Frontal cortex (tissue), 4 donors: Measurements from ENCODE around the gene KCMF1. TPM values are rescaled to one million over a fixed set of nuclear protein-coding genes. Genes with fewer than 3 reads are reported as not detected.

Source experiments
- DNase-seq, 2 donors: peaks; one replicate each; pipeline ENCODE4 v3.0.0; 2012; ENCODE audit warnings: low spot score in 2 of 2
- FAIRE-seq: peaks from 2 replicates; lab custom pipeline; 2012; peaks lifted over from hg19 to GRCh38; lab: Jason Lieb, UNC
- total RNA-seq: library from RNA; depleted of rRNA; stranded (reverse); fragments of >200 nt; gene quantifications from one replicate; pipeline ENCODE4 v1.2.3, GENCODE V29; 2014
- donor health status: control.
- donor health status: control.
- donor health status: control.

KCMF1 gene
- total RNA-seq, 1 donor from 2014 or later: 46.9 TPM

DNA sequence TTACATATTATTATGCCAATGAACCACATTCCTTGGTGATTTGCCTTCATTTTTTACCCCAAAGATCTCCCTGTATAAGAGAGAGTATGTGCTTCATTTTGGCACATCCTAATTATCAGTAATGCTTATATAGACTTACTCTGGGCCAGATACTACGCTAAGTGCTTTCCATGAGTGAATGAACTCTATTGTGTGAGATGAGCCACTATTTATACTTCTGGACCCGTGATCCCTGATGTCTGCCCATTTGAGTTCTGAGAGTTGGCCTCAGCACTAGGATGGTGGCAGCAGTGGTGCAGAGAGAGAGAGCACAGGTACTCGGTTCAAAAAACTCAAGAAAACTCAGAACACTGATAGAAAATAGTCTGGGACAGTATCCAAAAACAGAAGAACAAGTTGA is 17.4 kb upstream of the KCMF1 start:
- FAIRE-seq (no peak), DNase-seq (no peak)

- DNase-seq (no peak), FAIRE-seq (no peak)
Observed at GRCh38 chr2:84954329-84954728, 16.6 kb upstream of the KCMF1 start.

DNA sequence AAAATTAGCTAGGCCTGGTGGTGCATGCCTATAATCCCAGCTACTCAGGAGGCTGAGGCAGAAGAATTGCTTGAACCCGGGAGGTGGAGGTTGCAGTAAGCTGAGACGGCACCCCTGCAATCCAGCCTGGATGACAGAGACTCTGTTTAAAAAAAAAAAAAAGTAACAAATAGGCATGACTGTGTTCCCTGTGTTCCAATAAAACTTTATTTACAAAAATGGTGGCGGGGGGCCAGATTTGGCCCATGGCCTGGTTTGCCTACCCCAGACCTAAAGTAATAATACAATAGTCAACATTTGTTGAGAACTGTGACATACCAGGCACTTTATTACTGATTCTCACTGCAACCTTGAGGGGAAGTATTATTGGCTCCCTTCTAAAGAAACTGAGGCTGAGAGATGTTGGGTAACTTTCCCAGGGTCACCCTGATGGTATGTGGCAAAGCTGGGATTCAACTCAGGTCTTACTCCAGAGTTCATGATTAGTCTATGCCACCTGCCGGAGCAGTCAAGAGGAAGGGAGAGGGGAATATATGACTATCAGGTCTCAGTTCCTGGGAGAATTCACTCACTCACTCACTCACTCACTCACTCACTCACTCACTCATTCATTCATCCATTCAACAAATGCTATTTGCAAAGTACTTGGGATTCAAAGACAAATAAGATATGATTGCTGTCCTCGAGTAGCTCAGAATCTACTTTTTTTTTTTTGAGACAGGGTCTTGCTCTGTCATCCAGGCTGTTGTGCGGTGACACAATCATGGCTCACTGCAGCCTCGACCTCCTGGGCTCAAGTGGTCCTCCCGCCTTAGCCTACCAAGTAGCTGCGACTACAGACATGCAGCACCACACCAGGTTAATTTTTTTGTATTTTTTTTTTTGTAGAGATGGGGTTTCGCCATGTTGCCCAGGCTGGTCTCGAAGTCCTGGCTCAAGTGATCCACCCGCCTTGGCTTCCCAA is 14.3 kb upstream of the KCMF1 start:
- FAIRE-seq (no peak), DNase-seq (no peak)

DNA sequence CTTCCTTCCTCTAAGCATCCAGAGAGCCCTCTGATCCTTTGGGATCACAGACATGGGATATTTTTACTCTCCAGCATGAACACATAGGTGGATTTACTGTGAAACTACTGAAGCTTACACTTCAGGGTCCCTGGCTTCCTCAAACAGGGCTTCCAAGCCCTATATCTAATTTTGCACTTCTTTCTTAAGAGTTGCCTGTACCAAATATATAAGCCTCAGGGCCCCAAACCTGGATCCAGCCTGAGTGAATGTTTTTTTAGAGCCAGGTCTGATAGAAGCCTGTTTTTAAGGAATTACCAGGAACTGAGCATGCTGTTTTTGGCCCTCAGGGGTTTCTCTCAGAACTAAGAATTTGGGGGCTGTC is 13.2 kb upstream of the KCMF1 start:
- FAIRE-seq (no peak), DNase-seq (no peak)

- FAIRE-seq (no peak), DNase-seq (no peak)
Observed at GRCh38 chr2:84958135-84959059, 12.6 kb upstream of the KCMF1 start.

- FAIRE-seq (no peak), DNase-seq (no peak)
Observed at GRCh38 chr2:84959095-84959565, 11.8 kb upstream of the KCMF1 start.

DNA sequence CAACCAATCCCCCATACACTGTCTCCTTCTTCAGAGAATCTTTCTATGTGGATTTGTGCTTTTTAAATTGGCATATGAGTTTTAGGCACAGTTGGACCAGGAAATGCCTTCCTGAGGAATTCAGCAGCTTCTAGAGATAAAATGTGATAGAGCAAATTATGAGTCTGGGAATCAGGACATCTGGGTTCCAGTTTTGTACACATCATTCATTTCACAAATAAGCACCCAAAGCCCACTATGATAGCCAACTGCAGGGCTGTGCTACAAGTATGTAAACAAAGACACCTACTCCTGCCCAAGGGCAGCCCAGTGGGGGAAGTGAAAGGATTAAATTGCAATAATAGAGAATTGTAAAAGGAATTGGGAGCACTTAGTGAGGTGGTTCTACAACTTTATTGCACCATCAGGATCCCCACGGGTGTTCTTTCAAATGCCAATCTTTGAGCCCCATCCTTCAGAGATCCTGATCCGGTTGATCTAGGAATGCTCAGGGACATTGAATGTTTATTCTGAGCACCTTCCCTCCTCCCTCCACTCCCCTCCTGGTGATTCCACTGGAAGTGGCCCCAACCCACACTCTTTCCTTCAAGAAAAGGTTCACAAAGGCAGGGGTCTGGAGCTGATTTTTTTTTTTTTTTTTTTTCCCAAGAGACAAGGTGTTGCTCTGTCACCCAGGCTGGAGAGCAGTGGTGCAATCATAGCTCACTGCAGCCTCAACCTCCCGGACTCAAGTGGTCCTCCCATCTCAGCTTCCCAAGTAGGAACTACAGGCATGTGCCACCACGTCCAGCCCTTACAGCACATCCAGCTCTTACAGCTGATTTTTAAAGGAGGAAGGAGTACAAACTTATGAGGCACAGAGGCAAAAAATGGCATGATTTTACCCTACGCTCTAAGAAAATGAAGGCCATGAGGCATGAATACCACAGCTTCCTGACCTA is 11.1 kb upstream of the KCMF1 start:
- FAIRE-seq: no peak
- DNase-seq: no peak

- no peak for FAIRE-seq
- no peak for DNase-seq
Observed at GRCh38 chr2:84962917-84963316, 8.0 kb upstream of the KCMF1 start.

- FAIRE-seq (no peak), DNase-seq (no peak)
Observed at GRCh38 chr2:84963323-84963691, 7.7 kb upstream of the KCMF1 start.

DNA sequence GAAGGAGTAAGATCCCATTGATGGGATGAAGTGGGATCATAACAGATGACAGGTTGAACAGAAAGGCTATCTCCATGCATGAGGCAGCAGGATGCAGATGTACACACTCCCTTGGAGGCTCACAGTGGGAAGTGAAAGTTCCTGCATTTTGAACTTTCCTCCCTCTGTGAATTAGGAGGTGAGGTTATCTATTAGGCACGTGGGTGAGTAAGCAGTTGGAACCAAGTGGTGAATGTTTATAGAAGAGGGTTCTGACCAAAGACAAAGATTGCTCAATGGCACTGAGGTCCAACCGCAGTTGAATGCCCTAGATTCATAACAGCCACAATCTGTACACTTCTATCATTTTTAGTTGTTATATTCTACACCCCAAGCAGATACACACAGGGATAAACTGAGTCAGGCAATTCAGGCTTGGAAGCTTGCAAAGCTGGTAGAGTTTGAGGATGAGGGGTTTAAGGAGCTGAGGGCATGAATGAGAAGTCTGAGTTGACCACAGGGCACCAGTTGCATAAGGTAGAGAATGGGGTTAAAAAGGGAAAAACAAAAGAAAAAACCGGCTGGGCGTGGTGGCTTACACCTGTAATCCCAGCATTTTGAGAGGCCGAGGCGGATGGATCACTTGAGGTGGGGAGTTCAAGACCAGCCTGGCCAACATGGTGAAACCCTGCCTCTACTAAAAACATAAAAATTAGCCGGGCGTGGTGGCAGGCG is 7.1 kb upstream of the KCMF1 start:
- FAIRE-seq (no peak), DNase-seq (no peak)

DNA sequence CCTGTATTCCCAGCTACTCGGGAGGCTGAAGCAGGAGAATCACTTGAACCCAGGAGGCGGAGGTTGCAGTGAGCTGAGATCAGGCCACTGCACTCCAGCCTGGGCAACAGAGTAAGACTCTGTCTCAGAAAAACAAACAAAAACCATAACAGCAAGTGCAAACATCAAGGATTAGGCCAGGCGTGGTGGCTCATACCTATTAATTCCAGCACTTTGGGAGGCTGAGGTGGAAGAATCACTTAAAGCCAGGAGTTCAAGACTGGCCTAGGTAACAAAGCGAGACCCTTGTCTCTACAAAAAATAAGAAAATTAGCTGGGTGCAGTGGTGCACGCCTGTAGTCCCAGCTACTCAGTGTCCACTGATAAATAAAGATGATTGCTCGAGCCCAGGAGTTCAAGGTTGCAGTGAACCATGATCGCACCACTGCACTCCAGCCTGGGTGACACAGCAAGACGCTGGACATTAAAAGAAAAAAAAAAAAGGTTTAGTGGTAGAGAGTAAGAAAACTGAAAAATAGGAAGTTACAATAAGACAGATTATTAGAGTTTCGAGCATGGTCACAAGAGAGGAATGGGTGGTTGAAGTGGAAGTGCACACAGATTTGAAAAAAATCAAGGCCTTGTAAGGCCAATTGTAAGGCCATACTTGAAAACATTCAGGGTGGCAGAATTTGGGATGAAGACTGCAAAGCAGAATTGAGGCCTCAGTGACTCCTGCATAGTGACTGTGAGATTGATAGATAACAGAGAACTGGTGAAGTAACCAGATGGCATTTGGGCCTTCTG is 6.4 kb upstream of the KCMF1 start:
- no peak for FAIRE-seq
- DNase-seq: no peak

DNA sequence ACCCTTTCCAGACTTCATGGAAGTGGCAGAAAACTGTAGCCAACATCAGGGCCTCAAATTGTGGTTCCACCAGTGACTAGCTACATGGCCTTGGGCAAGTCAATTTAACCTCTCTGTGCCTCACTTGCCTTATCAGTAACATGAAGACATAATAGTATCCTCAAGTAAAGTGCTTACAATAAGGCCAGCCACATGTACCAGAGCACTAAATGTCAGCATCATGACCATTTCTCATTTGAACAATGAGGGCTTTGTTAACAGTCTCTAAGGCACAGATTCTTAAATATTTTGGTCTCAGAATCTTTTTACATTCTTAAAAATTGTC is 5.8 kb upstream of the KCMF1 start:
- DNase-seq (no peak), FAIRE-seq (no peak)

GRCh38 chr2:84965827-84966226 is 5.1 kb upstream of the KCMF1 start:
- DNase-seq: no peak
- no peak for FAIRE-seq

DNA sequence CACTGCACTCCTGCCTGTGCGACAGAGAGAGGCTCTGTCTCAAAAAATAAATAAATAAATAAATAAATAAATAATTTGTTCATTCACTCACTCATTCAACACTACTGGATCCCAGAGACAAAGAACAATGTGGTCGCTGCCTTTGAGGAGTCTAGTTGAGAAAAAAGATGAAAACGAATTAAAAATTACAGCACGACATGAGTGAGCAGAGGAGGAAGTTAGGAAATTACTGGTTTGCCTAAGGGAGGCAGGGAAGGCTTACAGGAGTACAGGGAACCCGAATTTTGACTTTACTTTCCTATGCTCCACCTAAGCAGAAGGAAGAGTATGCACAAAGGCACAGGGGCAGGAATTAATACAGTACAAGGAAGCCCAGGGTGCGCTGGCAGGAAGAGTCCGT is 4.2 kb upstream of the KCMF1 start:
- FAIRE-seq: no peak

DNA sequence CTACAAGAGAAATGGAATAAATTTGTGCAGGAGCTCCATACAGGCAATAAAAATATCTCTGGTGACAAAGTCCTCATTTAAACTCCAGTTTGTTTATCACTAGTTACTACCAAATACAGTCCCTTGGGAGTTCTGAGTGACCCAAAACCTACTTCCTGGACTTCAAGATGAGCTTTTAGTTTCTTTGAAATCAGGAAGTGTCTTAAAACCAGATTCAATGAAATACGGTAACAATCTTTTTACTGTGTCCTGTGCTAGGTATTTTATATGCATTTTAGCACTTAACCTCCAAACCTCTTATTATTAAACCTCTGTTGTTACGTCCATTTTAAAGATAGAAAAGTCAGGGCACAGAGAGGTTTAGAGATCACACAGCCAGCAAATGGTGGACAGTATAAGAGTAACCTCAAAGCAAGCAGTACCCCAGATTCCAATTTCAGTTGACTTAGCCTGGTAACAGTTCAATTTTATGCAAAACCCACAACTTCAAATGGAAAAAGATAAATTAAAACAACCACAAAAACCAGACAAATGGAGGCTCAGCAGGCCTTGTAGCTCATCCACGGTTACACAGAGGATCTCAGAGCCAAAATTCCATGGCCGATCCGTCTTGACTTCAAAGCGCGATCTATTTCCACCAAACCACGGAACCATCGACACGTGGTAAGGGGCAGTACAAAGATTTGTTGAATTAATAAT is 1.3 kb upstream of the KCMF1 start:
- DNase-seq (no peak), FAIRE-seq (no peak)

More for the DNA sequence above, 4.2 kb upstream of the KCMF1 start:
- DNase-seq: no peak

- FAIRE-seq (no peak), DNase-seq (peak in 1 of 2 donors; percentile 68)
Observed at GRCh38 chr2:84970210-84970867, 622 bp upstream of the KCMF1 start.

DNA sequence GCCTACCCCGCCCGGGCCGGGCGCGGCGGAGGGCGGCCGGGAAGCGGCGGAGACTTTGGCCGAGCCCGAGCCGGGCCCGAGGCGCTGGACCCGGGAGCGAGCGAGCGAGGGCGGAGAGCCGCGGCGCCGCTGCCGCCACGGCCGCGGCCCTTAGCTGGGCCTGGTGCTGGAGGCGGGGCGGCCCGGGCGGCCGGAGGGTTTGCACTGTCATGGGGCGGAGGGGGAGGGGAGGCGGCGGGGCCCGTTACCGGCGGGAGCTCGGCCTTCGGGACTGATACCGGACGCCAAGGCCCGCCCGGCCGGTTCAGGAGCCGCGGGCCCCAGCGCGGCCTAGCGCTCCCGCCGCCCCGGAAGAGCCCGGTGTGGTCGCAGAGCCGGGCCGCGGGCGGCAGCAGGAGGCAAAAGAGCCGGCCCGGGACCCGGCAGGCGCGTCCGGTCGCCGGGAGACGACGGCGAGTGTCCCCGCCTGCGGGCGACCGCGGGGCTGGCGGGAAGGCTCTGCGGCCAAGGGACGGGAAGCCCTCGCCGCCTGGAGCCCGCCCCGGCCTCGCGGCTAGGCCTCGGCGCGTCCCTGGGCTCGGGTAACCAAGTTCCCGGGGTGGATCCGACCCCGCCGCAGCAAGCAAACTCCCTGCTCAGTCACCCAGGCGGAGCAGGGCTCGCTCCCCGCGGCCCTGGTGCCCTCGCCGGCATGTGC is 697 bp downstream of the KCMF1 start:
- FAIRE-seq (no peak), DNase-seq (peak; percentile 73 to 85)
